GM21423 (cell line): ENCODE measurements around the gene TNS1.

Experiments used
- ATAC-seq: cut with Tn5 transposase; IDR thresholded peaks from one replicate; pipeline ENCODE4 v1.9.1; 2021; ENCODE audit warnings: mild to moderate bottlenecking, moderate library complexity; ENCODE audit not compliant: unreplicated experiment

TNS1 gene

DNA sequence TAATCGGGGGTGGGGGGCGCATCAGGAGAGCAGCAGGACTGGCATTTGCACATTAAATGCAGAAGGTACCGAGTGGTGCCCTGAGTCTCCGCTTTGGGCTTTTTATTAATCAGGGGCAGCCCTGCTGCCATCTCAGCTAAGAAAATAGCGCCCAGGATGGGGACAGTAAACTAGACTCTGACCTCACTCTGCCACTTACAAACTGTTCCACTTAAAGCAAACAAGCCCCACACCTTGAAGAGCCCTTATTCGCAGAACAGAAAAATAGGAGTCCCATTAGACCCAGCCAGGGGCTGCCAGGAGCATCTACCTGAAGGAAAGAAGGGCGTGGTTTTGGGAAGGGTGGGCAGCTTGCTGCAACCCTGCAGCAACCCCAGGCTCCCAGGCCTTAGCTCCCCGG is 165.3 kb downstream of the TNS1 start:
- no peak for ATAC-seq

- ATAC-seq, result no peak
Observed at GRCh38 chr2:217836901-217837491, 165.8 kb downstream of the TNS1 start.

GRCh38 chr2:217835931-217836891 is 166.6 kb downstream of the TNS1 start:
- ATAC-seq, result no peak

GRCh38 chr2:217834744-217835513 is 167.9 kb downstream of the TNS1 start:
- ATAC-seq, result no peak

DNA sequence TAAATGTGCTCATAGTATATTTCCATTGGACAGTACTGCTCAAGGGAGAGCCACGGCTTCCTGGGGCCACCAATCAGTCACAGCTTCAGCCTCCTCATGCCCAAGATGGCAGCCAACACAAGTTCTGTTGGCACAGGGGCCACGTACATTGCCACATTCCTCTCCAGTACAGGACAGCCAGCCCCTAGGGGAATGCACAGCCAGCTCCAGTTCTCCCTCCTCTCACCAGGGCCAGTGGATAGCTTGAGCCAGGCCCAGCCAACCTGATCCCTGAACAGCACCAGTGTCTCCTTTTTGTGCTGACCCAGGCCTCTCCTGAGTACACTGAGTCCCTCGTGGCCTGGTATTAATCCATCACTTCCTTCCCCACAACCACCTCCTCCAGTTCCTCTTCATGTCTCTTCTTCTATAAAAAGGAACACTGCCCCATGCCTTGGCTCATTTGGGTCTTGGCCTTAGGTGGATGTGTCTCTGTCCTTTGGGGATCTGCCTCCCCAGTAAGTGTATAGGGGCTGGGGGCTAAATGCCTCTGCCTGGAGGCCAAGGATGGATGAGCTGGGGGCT is 168.7 kb downstream of the TNS1 start:
- ATAC-seq, result no peak

DNA sequence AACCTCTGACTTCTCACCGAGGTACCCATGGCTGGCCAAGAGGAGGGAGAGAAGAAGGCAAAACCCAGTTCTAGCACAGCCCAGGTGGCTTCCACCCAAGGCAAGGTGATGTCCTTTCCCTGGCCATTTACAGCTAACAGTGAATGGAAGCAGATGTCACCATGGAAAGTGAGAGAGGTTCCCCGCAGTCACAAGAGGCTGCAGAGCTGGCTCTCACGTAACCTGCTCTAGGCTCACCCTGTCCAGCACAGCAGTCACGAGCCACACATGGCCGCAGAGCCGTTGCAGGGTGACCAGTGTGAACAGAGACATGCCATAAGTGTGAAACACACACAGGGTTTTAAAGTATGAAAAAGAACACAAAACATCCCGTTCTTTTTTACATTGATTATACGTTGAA is 169.4 kb downstream of the TNS1 start:
- ATAC-seq, result no peak

DNA sequence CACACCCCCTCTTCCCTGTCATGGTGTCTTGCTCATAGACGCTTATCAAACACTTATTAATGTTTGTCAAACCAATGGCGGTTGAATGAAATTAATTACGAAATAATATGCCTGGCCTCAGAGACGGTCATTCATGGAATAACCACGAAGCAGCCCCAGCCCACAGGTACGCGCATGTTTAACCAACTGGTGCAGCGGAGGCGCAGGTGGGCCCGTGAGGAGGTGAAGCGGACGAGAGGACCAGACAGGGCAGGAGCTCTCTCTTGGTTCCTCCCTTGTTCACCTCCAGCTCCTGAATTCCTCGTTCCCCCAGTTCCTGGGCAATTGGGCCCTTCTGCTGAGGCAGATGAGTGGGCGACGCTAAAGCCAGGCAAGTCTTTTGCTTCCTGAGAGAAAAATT is 169.8 kb downstream of the TNS1 start:
- ATAC-seq, result no peak

- ATAC-seq, result no peak
Observed at GRCh38 chr2:217832115-217832514, 170.7 kb downstream of the TNS1 start.

- ATAC-seq, result no peak
Observed at GRCh38 chr2:217831306-217831705, 171.5 kb downstream of the TNS1 start.

- ATAC-seq, result no peak
Observed at GRCh38 chr2:217830807-217831206, 172.0 kb downstream of the TNS1 start.

GRCh38 chr2:217830061-217830460 is 172.7 kb downstream of the TNS1 start:
- ATAC-seq, result no peak

- ATAC-seq, result no peak
Observed at GRCh38 chr2:217829420-217829819, 173.4 kb downstream of the TNS1 start.

- no peak for ATAC-seq
Observed at GRCh38 chr2:217828336-217828735, 174.5 kb downstream of the TNS1 start.

GRCh38 chr2:217827430-217828201 is 175.2 kb downstream of the TNS1 start:
- ATAC-seq, result no peak

DNA sequence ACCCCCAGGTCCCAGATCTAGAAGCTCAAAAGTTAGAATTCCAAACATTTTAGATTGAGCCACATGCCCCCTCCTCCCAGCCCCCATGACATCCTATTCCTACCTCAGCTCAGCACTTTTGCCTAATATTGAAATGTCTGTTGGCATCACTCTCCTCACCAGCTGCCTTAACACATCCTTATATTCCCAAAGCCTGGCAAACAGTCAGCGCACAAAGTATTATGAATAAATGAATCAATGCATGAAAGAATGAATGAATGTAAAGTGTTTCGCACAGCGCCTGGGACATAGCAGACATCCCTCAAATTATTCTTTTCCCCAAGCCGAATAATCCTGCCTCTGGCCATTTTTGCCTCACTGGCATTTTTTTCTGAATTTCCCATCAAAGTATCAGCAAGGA is 175.8 kb downstream of the TNS1 start:
- no peak for ATAC-seq

- no peak for ATAC-seq
Observed at GRCh38 chr2:217826520-217826919, 176.3 kb downstream of the TNS1 start.

GRCh38 chr2:217825469-217826235 is 177.1 kb downstream of the TNS1 start:
- ATAC-seq, result no peak

DNA sequence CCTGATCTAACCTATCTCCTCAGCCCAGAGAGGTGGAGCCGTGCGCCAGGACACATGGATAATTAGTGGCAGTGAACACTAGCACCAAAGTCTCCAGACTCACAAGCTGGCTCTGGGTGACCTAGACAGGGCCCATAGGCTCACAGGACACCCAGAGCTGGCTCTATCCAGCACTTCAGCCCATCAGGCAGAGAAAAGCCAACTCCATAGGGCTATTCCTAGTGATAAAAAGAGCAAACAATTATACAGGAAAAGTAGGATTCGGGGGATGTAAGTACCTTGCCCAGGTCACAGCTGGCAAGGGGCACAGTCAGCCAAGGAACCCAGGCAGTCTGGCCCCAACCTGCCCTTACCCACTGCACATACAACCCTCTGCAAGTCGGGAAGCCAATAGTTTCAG is 178.6 kb downstream of the TNS1 start:
- ATAC-seq, result no peak

- no peak for ATAC-seq
Observed at GRCh38 chr2:217823626-217824025, 179.2 kb downstream of the TNS1 start.
